HepG2 (cell line): ENCODE measurements around the gene C5AR1. TPM values are rescaled to one million over a fixed set of nuclear protein-coding genes. Genes with fewer than 3 reads are reported as not detected.

Experiments used
- AGO1 ChIP-seq: fragments of 200-400 bp; formaldehyde crosslinking; IDR thresholded peaks from 2 replicates; pipeline ENCODE4 v1.6.1; 2017; ENCODE audit warnings: mild to moderate bottlenecking, low read depth, low read length, moderate library complexity; ENCODE audit not compliant: poor library complexity, severe bottlenecking
- GATAD2A ChIP-seq: IDR thresholded peaks from 2 replicates; pipeline ENCODE4 v1.6.1; 2016
- NBN ChIP-seq: fragments of 450-650 bp; conservative IDR thresholded peaks from 2 replicates; pipeline ENCODE4 v1.6.1; 2017
- RAD21 ChIP-seq: fragments of 450-650 bp; formaldehyde crosslinking; IDR thresholded peaks from 2 replicates; pipeline ENCODE4 v1.5.0; 2020; ENCODE audit warnings: mild to moderate bottlenecking
- SP1 ChIP-seq, 2 experiments: fragments of 450-650 bp in 1 of 2; sonication (generic) in 1 of 2; formaldehyde crosslinking in 1 of 2; IDR thresholded peaks; 2 replicates each; pipeline versions ENCODE4 v1.4.0 to v1.6.1; 2016 to 2020; ENCODE audit warnings: missing genetic modification reagents in 1 of 2
- THYN1 ChIP-seq: sonication (generic); formaldehyde crosslinking; IDR thresholded peaks from 2 replicates; pipeline ENCODE4 v1.8.1; 2023; ENCODE audit warnings: low read depth, mild to moderate bottlenecking, moderate library complexity, missing genetic modification reagents, borderline replicate concordance
- polyA plus RNA-seq, 8 experiments: library from polyadenylated mRNA; depleted of rRNA in 3 of 8; stranded (reverse) in 7 of 8; unstranded in 1 of 8; fragments of >200 nt; fragmentation: Illumina TruSeq in 4 of 8; extraction: Trizol in 4 of 8; gene quantifications; 2 replicates each; pipeline versions ENCODE4 v1.2.1 to v1.2.3, GENCODE V29; 2011 to 2016; ENCODE audit warnings: low read depth in 4 of 8, missing spikeins in 1 of 8, mixed read lengths in 1 of 8; ENCODE audit not compliant: insufficient read depth in 1 of 8
- total RNA-seq, 5 experiments: library from RNA; depleted of rRNA; stranded (reverse); fragments of >200 nt; fragmentation: Illumina TruSeq; extraction: Trizol; gene quantifications; 2 replicates each; pipeline ENCODE4 v1.2.3, GENCODE V29; 2016; ENCODE audit warnings: low read depth in 1 of 5
- TF ChIP-seq, protein P1 (sequence below): sonication (generic); formaldehyde crosslinking; IDR thresholded peaks from 2 replicates; pipeline ENCODE4 v1.4.0; 2020; ENCODE audit warnings: missing genetic modification reagents, mild to moderate bottlenecking, borderline replicate concordance
- TF ChIP-seq, protein P2 (sequence below): sonication (generic); formaldehyde crosslinking; IDR thresholded peaks from 2 replicates; pipeline ENCODE4 v1.8.0; 2022; ENCODE audit warnings: missing genetic modification reagents, mild to moderate bottlenecking, inconsistent platforms, borderline replicate concordance
- TF ChIP-seq, protein P3 (sequence below): sonication (generic); formaldehyde crosslinking; IDR thresholded peaks from 2 replicates; pipeline ENCODE4 v1.4.0; 2020; ENCODE audit warnings: missing genetic modification reagents, mild to moderate bottlenecking, borderline replicate concordance

Gene C5AR1
- total and polyA plus RNA-seq, 2 of the 13 experiments (the other 11 are each of a cell fraction or from before 2014, with no cell fraction given), result 0.07 to 1.6 TPM

DNA sequence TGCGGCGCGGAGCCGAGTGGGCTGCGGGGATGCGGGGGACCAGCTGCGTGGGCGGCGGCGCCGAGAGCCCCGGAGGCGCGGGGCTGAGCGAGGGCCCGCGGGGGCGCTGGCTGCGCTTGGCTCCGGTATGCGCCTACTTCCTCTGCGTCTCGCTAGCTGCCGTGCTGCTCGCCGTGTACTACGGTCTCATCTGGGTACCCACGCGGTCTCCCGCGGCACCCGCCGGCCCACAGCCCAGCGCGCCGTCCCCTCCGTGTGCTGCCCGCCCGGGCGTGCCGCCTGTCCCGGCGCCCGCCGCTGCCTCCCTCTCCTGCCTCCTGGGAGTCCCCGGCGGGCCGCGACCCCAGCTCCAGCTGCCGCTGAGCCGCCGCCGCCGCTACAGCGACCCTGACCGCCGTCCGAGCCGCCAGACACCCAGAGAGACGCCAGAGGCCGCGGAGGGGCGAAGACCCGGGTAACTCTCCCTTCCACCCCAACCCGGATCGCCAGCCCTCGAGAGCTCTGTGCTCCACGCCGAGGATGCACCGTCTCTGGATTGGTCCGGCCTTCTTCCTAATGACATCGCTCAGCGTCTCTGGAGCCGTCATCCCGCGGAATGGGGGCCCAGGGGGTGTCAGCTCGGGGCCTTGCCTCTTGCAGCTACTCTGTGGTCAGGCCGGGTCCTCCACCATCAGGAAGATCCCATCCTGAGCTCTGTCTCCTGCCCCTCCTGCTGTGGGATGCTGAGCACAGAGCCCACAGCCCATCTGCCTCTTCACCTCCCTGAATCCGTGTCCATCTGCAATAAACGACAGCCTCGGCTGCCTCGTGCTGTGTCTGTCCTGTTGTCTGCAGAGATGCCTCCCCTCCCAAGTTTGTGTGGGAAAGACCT, 34.5 kb upstream of the C5AR1 start (continued):
- TF ChIP-seq, protein P1, sequence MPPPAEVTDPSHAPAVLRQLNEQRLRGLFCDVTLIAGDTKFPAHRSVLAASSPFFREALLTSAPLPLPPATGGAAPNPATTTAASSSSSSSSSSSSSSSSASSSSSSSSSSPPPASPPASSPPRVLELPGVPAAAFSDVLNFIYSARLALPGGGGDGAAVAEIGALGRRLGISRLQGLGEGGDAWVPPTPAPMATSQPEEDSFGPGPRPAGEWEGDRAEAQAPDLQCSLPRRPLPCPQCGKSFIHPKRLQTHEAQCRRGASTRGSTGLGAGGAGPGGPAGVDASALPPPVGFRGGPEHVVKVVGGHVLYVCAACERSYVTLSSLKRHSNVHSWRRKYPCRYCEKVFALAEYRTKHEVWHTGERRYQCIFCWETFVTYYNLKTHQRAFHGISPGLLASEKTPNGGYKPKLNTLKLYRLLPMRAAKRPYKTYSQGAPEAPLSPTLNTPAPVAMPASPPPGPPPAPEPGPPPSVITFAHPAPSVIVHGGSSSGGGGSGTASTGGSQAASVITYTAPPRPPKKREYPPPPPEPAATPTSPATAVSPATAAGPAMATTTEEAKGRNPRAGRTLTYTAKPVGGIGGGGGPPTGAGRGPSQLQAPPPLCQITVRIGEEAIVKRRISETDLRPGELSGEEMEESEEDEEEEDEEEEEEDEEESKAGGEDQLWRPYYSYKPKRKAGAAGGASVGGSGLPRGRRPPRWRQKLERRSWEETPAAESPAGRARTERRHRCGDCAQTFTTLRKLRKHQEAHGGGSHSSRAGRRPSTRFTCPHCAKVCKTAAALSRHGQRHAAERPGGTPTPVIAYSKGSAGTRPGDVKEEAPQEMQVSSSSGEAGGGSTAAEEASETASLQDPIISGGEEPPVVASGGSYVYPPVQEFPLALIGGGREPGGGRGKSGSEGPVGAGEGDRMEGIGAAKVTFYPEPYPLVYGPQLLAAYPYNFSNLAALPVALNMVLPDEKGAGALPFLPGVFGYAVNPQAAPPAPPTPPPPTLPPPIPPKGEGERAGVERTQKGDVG (CRISPR knock-in tag), result 0 out of 2 replicates have a peak, but pooled peaks have one; percentile 27
- peak; percentile 26; the same call in 1 of the 2 replicates for TF ChIP-seq RAD21 (CRISPR knock-in tag)
- TF ChIP-seq NBN, result no peak
- TF ChIP-seq AGO1, result peak; percentile 81
- TF ChIP-seq, protein P2, sequence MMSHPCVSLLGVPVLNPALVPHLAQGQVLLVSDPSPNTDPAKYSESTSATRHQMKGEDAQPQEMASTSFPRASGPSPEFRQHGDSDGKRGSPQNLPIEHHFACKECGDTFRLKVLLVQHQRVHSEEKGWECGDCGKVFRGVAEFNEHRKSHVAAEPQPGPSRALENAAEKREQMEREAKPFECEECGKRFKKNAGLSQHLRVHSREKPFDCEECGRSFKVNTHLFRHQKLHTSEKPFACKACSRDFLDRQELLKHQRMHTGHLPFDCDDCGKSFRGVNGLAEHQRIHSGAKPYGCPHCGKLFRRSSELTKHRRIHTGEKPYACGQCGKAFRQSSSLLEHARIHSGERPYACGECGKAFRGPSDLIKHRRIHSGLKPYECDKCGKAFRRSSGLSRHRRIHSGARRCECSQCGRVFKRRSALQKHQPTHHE (CRISPR knock-in tag), result no peak
- no peak for TF ChIP-seq THYN1 (CRISPR knock-in tag)
- TF ChIP-seq SP1 (IDR thresholded peaks at IDR 0.05), result no peak
- peak; percentile 29; the same call in 1 of the 2 replicates for TF ChIP-seq SP1 (CRISPR knock-in tag; IDR thresholded peaks at IDR 0.05)
- TF ChIP-seq, protein P3, sequence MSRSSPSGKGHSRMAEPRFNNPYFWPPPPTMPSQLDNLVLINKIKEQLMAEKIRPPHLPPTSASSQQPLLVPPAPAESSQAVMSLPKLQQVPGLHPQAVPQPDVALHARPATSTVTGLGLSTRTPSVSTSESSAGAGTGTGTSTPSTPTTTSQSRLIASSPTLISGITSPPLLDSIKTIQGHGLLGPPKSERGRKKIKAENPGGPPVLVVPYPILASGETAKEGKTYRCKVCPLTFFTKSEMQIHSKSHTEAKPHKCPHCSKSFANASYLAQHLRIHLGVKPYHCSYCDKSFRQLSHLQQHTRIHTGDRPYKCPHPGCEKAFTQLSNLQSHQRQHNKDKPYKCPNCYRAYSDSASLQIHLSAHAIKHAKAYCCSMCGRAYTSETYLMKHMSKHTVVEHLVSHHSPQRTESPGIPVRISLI, result no peak
- no peak for TF ChIP-seq GATAD2A (CRISPR knock-in tag)
